Loucy (cell line): ENCODE results near the gene NDUFB5.

Experiments used
- EZH2phosphoT487 ChIP-seq: fragments of 200-600 bp; IDR thresholded peaks from 2 replicates; pipeline ENCODE4 v1.6.1; 2018; ENCODE audit warnings: antibody characterized with exemption, mild to moderate bottlenecking, moderate library complexity, borderline replicate concordance
- TF ChIP-seq, protein P1 (sequence below): fragments of 200-600 bp; sonication (generic); conservative IDR thresholded peaks from 2 replicates; pipeline ENCODE4 v1.5.1; 2014; ENCODE audit warnings: mild to moderate bottlenecking, antibody characterized with exemption, low read length

DNA sequence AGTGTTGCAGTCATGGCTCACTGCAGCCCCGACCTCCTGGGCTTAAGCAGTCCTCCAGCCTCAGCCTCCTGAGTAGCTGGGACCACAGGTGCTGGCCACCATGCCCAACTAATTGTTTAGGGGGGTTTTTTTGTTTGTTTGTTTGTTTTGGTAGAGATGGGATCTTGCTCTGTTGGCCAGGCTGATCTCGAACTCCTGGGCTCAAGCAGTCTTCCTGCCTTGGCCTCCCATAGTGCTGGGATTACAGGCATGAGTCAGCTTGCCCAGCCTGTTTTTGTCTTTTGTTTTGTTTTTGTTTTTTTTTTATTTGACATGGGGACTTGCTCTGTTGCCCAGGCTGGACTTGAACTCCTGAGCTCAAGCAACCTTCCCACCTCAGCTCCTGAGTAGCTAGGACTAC is 17.4 kb downstream of the NDUFB5 start:
- TF ChIP-seq, protein P1, sequence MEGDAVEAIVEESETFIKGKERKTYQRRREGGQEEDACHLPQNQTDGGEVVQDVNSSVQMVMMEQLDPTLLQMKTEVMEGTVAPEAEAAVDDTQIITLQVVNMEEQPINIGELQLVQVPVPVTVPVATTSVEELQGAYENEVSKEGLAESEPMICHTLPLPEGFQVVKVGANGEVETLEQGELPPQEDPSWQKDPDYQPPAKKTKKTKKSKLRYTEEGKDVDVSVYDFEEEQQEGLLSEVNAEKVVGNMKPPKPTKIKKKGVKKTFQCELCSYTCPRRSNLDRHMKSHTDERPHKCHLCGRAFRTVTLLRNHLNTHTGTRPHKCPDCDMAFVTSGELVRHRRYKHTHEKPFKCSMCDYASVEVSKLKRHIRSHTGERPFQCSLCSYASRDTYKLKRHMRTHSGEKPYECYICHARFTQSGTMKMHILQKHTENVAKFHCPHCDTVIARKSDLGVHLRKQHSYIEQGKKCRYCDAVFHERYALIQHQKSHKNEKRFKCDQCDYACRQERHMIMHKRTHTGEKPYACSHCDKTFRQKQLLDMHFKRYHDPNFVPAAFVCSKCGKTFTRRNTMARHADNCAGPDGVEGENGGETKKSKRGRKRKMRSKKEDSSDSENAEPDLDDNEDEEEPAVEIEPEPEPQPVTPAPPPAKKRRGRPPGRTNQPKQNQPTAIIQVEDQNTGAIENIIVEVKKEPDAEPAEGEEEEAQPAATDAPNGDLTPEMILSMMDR = no peak
- TF ChIP-seq EZH2phosphoT487 = no peak
